Endometrial microvascular endothelial cells (primary cell): ENCODE results near the gene IL21. TPM values are rescaled to one million over a fixed set of nuclear protein-coding genes. Genes with fewer than 3 reads are reported as not detected.
"Not testable (repeated sequence)": the region's sequence is repeated elsewhere in the genome, so short reads cannot be mapped to it uniquely, and the experiment has no call there.

Source experiments
- in situ Hi-C: cut with HindIII; loops from 2 replicates; pipeline ENCODE4 v1.10.0; 2017; ENCODE audit warnings: low sequenced_read_pairs, low pct_unique_long_range_greater_than_20kb; ENCODE audit errors: inconsistent ontology term
- total RNA-seq: library from RNA; depleted of rRNA; stranded (reverse); fragments of >200 nt; gene quantifications from one replicate; pipeline ENCODE4 v1.2.3, GENCODE V29; 2015; ENCODE audit errors: inconsistent ontology term

The IL21 gene
- total RNA-seq: not detected

GRCh38 chr4:122621016-122621507 is at the start of gene IL21:
Gene IL21 (minus strand): TSS chr4:122621066. CDS start chr4:122621011, 55 bp downstream.
- in situ Hi-C loops: loop anchor here (25.0 kb wide), 1 partner anchor 291 kb away; the partner anchor contains the start of gene NUDT6

- in situ Hi-C loops: no loop called here
Measured at GRCh38 chr4:122669911-122670738, 49.3 kb upstream of the IL21 start.

DNA sequence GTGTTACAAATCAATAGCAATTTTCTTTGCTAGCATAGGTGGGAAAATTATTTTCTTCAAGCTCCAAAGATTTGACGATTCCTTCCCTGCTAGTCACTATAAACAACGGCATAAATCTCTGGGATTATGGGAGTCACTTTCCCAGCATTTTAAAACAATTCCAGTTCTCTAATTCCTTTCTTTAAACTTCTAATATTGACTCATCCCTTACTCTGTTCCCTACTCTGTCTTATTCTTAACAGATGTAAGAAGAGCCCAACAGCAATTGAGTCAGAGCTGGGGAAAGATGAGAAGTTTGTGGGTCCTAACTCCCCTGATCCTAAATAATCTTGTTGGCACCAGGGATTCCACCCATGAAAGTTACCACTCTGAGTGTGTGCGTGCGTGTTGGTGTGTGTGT is 47.4 kb upstream of the IL21 start:
- in situ Hi-C loops: no loop called here

DNA sequence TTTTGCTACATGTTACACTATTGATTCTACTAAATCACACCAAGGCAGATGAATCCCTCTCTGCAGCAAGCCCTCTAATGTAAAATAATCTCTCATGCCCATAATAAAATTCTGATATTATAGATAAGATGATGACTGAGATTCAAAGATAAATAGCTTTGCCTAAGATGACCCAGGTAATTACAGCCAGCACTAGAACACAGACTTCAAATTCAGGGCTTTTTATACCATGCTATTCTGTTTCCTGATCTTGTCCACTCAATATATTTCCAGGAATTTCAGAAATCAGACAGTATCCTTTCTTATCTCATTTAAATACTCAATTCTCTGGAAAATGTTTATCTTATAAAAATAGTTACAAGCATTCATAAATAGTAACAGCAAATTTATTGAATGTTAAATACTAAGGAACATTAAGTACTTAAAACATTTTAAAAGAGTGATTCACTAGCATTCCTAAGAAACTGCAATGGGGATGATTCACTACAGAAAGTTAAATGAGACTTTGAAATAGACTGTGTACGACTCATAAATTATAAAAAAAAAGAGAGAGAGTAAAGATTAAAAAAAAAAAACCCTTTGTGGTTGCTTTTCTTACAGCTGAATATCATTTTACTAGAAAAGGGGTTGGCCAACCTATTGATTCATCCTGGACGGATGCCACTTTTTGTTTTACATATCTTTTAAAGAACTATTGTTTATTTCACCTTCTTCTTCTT is 45.8 kb upstream of the IL21 start:
- in situ Hi-C loops: no loop called here

- in situ Hi-C loops: no loop called here
Measured at GRCh38 chr4:122665161-122665929, 44.5 kb upstream of the IL21 start.

GRCh38 chr4:122663814-122664610 is 43.1 kb upstream of the IL21 start:
- in situ Hi-C loops: no loop called here

GRCh38 chr4:122663291-122663690 is 42.4 kb upstream of the IL21 start:
- in situ Hi-C loops: no loop called here

- in situ Hi-C loops: no loop called here
Measured at GRCh38 chr4:122662701-122663100, 41.8 kb upstream of the IL21 start.

- in situ Hi-C loops: no loop called here
Measured at GRCh38 chr4:122661176-122662160, 40.6 kb upstream of the IL21 start.

DNA sequence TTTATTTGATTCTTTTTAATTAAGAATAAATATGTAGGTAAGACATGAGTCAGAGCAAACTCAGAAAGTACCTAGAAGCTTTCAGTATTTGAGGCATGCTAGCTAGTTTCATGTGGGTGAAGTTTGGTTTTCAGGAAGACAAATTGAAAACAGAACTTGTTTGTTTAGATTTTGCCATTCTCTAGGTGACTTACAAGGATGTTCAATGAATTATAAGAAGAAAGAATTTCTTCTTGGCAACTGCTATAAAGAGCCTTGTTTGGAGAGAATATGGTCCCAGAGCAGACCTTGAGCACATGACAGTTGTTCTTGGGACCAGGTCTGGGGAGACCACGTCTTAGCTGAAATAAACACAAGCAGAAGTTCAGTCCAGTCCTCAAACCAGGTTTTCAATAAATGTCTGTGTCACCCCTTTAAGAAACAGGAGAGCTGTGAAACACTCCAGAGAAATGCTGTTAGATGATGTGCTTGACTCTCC is 38.0 kb upstream of the IL21 start:
- in situ Hi-C loops: no loop called here

DNA sequence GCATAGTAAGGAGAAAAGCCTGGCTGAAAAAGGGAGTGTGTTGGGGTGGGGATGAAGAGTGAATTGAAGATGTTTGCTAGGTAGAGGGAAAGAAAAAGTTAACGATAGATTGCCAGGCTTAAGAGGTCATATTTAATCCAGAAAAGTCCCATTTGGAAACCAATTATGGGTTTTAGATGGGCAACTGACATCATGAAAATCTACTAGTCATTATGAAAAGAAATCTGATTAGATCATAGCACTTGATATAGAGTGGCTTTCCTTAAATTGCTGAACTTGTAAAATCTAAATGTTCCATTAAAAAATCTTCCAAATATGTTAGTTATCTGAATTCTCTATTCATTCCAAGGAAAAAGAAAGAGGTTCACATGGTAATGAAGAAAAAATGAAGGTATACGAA is 37.5 kb upstream of the IL21 start:
- in situ Hi-C loops: no loop called here

DNA sequence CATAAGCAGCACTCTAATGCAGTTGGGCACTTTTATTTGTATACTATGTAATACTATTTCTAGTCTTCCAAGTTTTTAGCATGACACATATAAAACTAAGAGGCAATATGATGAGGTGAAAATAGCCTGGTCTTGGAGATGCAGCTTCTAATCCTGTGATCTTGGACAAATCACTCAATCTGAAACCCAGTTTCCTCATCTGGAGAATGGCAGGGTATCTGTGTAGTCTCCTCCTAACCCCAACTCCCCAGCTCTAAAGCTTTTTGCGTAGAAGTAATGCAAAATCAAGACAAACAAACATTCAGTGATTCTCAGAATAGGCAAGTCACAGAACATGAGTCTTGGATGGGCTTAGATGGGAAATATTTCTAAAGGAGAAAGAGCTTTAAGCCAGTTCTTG is 36.7 kb upstream of the IL21 start:
- in situ Hi-C loops: no loop called here

DNA sequence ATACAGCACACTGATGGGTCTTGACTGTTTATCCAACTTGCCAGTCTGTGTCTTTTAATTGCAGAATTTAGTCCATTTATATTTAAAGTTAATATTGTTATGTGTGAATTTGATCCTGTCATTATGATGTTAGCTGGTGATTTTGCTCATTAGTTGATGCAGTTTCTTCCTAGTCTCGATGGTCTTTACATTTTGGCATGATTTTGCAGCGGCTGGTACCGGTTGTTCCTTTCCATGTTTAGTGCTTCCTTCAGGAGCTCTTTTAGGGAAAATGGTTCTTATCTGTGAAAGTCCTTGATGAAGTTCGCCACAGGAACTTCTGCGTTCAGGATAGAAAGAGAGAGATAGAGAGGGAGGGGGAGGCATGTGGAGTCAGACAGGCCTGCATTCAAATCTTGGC is 35.7 kb upstream of the IL21 start:
- in situ Hi-C loops: not testable (repeated sequence)

GRCh38 chr4:122652379-122652778 is 31.5 kb upstream of the IL21 start:
- in situ Hi-C loops: no loop called here

DNA sequence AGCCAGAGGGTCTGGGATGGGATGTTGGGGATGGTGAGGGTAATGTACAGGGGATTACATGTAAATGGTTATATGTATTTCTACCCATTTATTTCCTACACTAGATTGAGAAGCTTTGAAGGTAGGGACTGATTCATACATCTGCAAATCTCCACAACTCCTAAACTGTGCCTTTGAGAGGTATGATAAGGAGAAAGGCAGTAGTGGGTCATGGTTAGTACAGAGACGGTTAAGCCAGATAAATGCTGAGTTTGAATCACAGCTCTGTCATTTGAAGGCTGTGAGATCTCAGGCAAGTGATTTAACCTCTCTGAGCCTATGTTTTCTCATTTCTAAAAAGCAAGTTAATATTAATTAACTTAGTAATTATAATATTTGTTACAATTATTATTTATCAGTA is 29.3 kb upstream of the IL21 start:
- in situ Hi-C loops: no loop called here

- in situ Hi-C loops: no loop called here
Measured at GRCh38 chr4:122647656-122648055, 26.8 kb upstream of the IL21 start.

DNA sequence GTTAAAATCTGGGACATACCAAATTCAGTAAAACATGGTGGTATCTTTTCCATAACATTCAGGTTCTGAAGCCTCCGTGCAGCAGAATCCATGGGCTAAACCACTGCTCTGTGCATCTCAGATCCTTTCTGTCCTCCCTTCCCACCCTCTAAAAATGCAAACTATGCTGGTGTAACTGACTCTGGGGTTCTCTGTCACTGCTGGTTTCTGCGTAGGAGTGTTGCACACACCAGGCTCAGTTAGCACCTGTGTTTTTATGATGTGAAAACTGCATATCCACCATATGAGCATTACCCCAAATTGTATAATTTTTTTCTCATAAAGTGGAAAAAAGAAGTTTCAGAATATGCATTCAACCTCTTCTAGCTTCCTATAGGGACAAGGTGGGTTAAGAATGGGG is 22.4 kb upstream of the IL21 start:
- in situ Hi-C loops: no loop called here
